Breast epithelium (tissue), 3 donors: Measurements from ENCODE around the gene FYN.

Experiments
- CTCF ChIP-seq, 3 donors: fragments of 450-650 bp; IDR thresholded peaks; one replicate each; pipeline ENCODE4 v1.5.1; 2016 to 2017; ENCODE audit warnings: antibody characterized with exemption in 3 of 3, mild to moderate bottlenecking in 3 of 3, moderate library complexity in 3 of 3
- POLR2A ChIP-seq: fragments of 450-650 bp; IDR thresholded peaks from one replicate; pipeline ENCODE4 v1.6.1; 2016; ENCODE audit warnings: antibody characterized with exemption, mild to moderate bottlenecking, moderate library complexity

DNA sequence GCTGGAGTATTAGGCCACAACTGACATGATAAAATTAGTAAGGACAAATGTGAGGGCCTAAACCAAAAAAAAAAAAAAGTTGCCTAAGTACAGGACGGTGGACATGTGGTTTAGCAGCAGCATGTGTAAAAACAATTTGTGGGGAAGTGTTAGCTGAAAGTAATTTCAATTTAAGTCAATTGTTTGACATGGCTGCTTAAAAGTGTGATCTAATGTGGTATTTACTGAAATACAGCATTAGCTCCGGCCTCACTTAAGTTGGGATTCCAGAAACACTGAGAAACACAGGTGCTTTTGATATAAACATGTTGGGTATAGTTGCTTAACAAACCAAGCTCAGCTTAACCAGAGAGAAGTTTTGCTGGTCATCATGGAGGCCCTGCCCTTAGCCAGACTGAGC lies 119.7 kb downstream of the FYN start:
- TF ChIP-seq CTCF (IDR thresholded peaks at IDR 0.05) (no peak), POLR2A (no peak)
